Subcutaneous abdominal adipose tissue (tissue), 5 donors: ENCODE data around the gene PUS7L.
A peak's percentile ranks its signal among the peaks of the same experiment; 100 is the strongest.
"Not testable (repeated sequence)": the region's sequence is repeated elsewhere in the genome, so short reads cannot be mapped to it uniquely, and the experiment has no call there.

Experiments
- H3K27ac ChIP-seq: one replicate; pipeline ENCODE4 v1.7.0; 2013; ENCODE audit warnings: low read depth, mild to moderate bottlenecking, inconsistent platforms, low read length, moderate library complexity
- H3K27me3 ChIP-seq, 5 donors: one replicate each; pipeline ENCODE4 v1.7.0; 2013; ENCODE audit warnings: low read length in 5 of 5, inconsistent platforms in 1 of 5; ENCODE audit not compliant: control insufficient read depth in 5 of 5, insufficient read depth in 4 of 5
- H3K36me3 ChIP-seq, 5 donors: one replicate each; pipeline ENCODE4 v1.7.0; 2013; ENCODE audit warnings: low read length in 5 of 5; ENCODE audit not compliant: control insufficient read depth in 5 of 5, insufficient read depth in 5 of 5
- H3K4me1 ChIP-seq, 5 donors: one replicate each; pipeline ENCODE4 v1.7.0; 2013; ENCODE audit warnings: low read length in 5 of 5, mild to moderate bottlenecking in 3 of 5, moderate library complexity in 1 of 5; ENCODE audit not compliant: control insufficient read depth in 5 of 5, insufficient read depth in 5 of 5
- H3K4me3 ChIP-seq, 5 donors: one replicate each; pipeline ENCODE4 v1.7.0; 2013; ENCODE audit warnings: low read length in 5 of 5, low read depth in 1 of 5
- H3K9ac ChIP-seq, 5 donors: one replicate each; pipeline ENCODE4 v1.7.0; 2013; ENCODE audit warnings: low read length in 5 of 5, mild to moderate bottlenecking in 4 of 5, moderate library complexity in 3 of 5
- H3K9me3 ChIP-seq, 5 donors: one replicate each; pipeline ENCODE4 v1.7.0; 2013; ENCODE audit warnings: low read length in 5 of 5; ENCODE audit not compliant: control insufficient read depth in 5 of 5
- donor health status: healthy.
- donor health status: healthy.
- donor health status: healthy.
- donor health status: healthy.
- donor health status: healthy.

PUS7L gene

DNA sequence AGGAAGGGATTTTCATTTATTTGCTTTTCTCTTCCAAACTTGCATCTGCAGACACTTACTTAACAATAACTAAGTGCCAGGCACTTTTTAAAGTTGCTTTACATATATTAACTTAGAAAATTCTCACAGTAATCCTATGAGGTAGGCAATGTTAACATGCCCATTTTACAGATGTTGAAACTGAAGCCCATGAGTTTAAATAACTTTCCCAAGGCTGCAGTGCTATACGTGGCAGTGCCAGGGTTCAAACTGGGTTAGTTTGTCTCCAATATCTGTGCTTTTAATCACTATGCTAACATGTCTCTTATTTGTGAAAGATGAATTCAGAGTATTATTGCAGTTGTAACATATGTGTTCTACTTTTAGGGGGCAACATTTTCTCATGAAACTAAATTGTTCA, 29.9 kb downstream of the PUS7L start:
- Histone ChIP-seq H3K9ac (no peak overlapping the region), H3K9me3 (no peaks in the 10 kb centered on the region), H3K4me1 (no peaks in the 10 kb centered on the region), H3K4me3 (no peak overlapping the region), H3K36me3 (peaks cover 0 to 21% (median 14%) of the 10 kb centered on the region in 5 donors), H3K27me3 (no peaks in the 10 kb centered on the region), H3K27ac (no peak overlapping the region)

DNA sequence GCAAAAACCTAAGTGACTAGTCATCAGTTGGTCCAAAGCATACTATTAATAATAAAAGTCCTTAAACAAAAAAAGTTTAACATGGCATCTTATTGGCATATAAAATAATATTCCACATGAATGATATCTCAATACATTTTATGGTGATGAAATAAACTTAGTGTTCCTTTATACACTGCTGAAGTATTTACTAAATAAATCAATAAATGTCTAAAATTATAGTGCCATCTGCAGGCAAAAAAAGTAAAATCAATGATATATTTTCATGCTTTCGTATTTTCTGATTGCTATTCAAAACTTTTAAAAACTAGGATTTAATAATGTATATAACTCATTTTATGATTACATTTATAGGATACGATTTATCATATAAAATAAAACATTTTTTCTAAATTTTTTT, 30.5 kb downstream of the PUS7L start:
- H3K4me1 ChIP-seq: no peaks in the 10 kb centered on the region
- H3K9ac ChIP-seq: no peak overlapping the region
- H3K4me3 ChIP-seq: no peak overlapping the region
- H3K27ac ChIP-seq: no peak overlapping the region
- H3K9me3 ChIP-seq: no peaks in the 10 kb centered on the region
- no peaks in the 10 kb centered on the region for H3K27me3 ChIP-seq
- H3K36me3 ChIP-seq: peaks cover 0 to 21% (median 14%) of the 10 kb centered on the region in 5 donors

DNA sequence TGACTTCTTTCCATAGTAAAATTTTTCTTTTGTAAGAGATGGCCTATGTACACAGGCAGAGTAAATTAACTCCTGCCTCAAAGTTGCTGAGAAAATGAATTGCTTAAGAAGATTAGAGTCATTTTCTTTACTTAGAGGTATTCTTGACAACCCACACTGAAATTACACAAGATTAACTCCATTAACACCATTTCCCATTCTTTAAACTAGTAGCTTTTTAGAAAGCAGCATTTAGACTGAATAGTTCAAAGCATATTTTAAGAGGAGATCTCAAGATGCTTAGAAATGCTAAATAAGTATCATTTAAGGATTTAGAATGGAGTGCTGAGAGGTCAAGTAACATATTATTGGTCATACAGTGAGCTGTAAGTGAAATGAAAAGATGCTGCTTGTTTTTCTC, 35.5 kb downstream of the PUS7L start:
- no peak overlapping the region for H3K9ac ChIP-seq
- no peaks in the 10 kb centered on the region for H3K36me3 ChIP-seq
- no peak overlapping the region for H3K27ac ChIP-seq
- no peaks in the 10 kb centered on the region for H3K9me3 ChIP-seq
- H3K4me3 ChIP-seq: no peak overlapping the region
- no peaks in the 10 kb centered on the region for H3K4me1 ChIP-seq
- H3K27me3 ChIP-seq: no peaks in the 10 kb centered on the region

DNA sequence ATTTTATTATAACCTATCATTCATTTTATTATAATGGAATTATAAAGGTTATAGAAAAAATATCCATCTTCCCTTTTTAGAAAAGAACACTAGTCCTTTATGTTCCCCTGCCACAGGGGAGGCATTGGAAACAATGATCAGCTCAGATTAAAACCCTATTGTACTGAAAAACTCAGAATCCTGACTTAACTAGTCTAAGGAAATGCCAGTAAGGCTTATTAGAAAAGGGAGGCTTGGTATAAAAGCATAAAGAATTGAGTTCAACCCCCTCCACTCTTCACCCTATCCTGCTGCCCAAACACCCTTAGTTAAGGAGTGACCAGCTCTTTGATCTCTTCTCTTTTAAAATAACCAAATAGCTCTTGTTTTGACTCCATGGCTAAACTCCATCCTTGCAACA, 36.0 kb downstream of the PUS7L start:
- Histone ChIP-seq H3K36me3 (no peaks in the 10 kb centered on the region), H3K27ac (no peak overlapping the region), H3K9ac (no peak overlapping the region), H3K4me1 (no peaks in the 10 kb centered on the region), H3K9me3 (no peaks in the 10 kb centered on the region), H3K27me3 (no peaks in the 10 kb centered on the region), H3K4me3 (no peak overlapping the region)

DNA sequence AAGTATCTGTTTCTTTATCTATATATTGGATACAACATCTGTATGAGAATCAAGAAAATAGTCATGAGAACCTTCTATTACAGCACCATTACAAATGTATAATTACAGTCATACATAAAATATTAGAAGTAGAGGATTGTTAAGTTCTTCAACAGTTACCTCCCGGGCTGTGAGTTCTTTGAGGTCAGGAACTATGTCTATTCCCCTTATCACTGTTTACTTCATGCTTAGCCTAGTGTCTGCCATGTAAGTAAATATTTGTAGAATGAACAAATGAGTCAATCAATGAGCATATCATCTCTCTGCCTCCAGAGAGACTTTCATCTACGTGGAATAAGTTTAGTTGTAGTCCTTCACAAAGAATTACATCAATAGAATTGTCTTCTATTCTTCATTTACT, 47.2 kb downstream of the PUS7L start:
- no peak overlapping the region for H3K9ac ChIP-seq
- no peaks in the 10 kb centered on the region for H3K4me1 ChIP-seq
- H3K27ac ChIP-seq: no peak overlapping the region
- no peak overlapping the region for H3K4me3 ChIP-seq
- peaks cover 0 to 3% (median 0%) of the 10 kb centered on the region in 5 donors for H3K27me3 ChIP-seq
- no peaks in the 10 kb centered on the region for H3K36me3 ChIP-seq
- H3K9me3 ChIP-seq: peaks cover 0 to 5% (median 4%) of the 10 kb centered on the region in 5 donors

DNA sequence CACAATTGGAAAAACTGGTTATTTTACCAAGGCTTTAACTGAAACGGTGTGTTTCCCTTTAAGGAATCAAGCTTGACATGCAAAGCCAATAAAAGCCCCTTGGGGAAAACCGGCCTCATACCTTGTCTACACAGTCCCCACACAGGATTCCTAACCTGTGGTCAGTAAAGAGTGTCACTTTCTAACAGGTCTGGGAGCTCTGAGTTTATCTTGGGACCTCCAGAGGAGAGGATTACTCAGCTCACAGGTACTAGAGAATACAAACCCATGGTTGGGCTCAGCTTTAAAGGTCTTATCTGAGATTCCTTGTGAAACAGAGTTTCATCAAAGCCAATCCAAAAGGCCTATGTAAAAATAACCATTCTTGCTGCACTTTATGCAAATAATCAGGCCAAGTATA, 54.8 kb downstream of the PUS7L start:
- not testable (repeated sequence) for H3K4me3 ChIP-seq, H3K36me3 ChIP-seq, H3K9me3 ChIP-seq, H3K27me3 ChIP-seq, H3K9ac ChIP-seq, H3K4me1 ChIP-seq, H3K27ac ChIP-seq

DNA sequence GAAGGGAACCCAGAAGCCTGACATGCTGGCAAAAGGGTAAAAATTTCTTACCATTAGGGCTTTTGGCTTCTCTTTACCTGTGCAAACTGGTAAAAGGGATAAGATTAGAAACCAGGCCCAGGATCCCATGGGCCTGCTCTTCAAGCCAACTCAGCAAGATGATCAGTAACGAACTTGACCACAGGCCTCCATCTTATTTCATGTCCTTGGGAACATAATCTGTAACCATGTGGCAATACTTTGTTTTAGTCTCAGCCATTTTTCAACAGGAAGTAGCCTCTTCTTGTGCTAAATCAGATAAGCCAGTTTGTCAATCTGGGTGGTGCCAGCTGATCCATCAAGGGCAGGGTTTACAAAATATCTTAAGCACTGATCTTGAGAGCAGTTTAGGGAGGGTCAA, 57.4 kb downstream of the PUS7L start:
- not testable (repeated sequence) for H3K27ac ChIP-seq, H3K4me3 ChIP-seq, H3K9me3 ChIP-seq, H3K36me3 ChIP-seq, H3K9ac ChIP-seq, H3K27me3 ChIP-seq, H3K4me1 ChIP-seq

DNA sequence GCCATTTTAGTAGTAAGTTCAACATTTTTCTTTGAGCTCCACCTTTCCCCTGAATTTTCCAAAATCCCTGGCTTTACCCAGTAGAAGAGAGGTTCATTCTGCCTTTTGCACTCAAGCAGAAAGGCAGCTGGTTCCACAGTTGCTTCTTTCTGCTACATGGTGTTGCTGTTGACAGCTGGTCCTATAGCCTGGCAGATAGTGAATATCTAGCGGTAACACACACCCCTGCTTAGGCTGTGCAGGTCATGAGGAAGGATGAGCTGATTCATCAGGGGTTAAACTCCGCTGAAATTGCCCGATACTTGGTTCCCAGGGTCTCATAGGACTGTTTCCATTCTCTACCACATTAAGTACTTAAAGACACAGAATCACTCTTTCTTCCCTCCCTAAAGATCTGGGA, 62.4 kb downstream of the PUS7L start:
- no peaks in the 10 kb centered on the region for H3K9me3 ChIP-seq
- H3K9ac ChIP-seq: no peak overlapping the region
- H3K27me3 ChIP-seq: no peaks in the 10 kb centered on the region
- H3K36me3 ChIP-seq: no peaks in the 10 kb centered on the region
- peak overlapping the region in 1 of 5 donors; percentile 28 for H3K4me3 ChIP-seq
- H3K27ac ChIP-seq: no peak overlapping the region
- peaks cover 0 to 9% (median 3%) of the 10 kb centered on the region in 5 donors for H3K4me1 ChIP-seq

DNA sequence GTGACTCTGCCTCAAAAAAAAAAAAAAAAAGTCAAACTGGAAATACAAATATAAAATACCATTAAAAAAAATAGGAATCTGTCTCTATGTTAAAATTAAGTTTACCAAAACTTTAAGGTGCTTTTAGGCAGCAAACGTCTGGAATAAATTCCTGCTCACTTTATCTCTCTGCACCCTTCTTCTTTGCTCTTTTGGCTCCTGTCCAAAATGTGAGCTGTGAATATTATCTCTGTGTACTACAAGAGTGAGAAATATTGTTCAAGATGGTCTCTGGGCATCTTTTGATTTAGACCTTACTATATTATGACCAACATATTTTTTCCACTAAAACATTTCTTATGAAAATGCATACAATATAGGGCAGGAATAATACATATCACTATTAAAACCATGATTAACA, 63.7 kb downstream of the PUS7L start:
- H3K9me3 ChIP-seq: no peaks in the 10 kb centered on the region
- H3K27ac ChIP-seq: no peak overlapping the region
- peaks cover 0 to 9% (median 3%) of the 10 kb centered on the region in 5 donors for H3K4me1 ChIP-seq
- no peak overlapping the region for H3K9ac ChIP-seq
- no peaks in the 10 kb centered on the region for H3K27me3 ChIP-seq
- H3K36me3 ChIP-seq: no peaks in the 10 kb centered on the region
- H3K4me3 ChIP-seq: no peak overlapping the region

DNA sequence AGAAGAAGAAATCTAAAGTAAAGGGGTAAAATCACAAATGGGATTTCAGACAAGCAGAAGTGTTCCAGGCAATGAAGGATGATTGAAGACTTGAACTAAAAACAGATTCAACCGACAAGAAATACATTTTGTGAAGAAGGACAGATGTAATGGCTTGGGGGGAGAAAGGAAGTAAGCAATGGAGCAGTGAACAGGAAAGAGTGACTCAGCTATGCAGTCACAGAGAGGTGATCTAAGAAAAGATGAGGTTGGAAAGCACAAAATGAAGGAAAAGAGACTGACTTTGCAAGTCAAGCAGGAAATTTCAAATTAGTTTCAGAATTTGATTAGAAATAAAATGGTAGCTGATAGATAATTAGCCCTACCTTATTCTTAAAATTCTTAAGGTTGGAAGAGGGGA, 66.5 kb downstream of the PUS7L start:
- H3K27me3 ChIP-seq: no peaks in the 10 kb centered on the region
- H3K4me1 ChIP-seq: peaks cover 0 to 9% (median 3%) of the 10 kb centered on the region in 5 donors
- H3K36me3 ChIP-seq: no peaks in the 10 kb centered on the region
- H3K27ac ChIP-seq: no peak overlapping the region
- no peak overlapping the region for H3K9ac ChIP-seq
- no peak overlapping the region for H3K4me3 ChIP-seq
- H3K9me3 ChIP-seq: no peaks in the 10 kb centered on the region

DNA sequence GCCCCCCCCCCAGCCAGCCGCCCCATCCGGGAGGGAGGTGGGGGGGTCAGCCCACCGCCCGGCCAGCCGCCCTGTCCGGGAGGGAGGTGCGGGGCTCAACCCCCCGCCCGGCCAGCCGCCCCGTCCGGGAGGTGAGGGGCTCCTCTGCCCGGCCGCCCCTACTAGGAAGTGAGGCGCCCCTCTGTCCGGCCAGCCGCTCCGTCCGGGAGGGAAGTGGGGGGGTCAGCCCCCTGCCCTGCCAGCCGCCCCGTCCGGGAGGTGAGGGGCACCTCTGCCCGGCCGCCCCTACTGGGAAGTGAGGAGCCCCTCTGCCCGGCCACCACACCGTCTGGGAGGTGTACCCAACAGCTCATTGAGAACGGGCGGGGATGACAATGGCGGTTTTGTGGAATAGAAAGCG, 73.1 kb downstream of the PUS7L start:
- not testable (repeated sequence) for H3K9me3 ChIP-seq, H3K9ac ChIP-seq, H3K4me1 ChIP-seq, H3K27me3 ChIP-seq, H3K36me3 ChIP-seq, H3K27ac ChIP-seq, H3K4me3 ChIP-seq
